ENCODE data around the gene LUZP2.
A peak's percentile ranks its signal among the peaks of the same experiment; 100 is the strongest.

The LUZP2 gene

GRCh38 chr11:24949406-24949805 lies 452.6 kb downstream of the LUZP2 start:
- no peak for ATAC-seq
- TF ChIP-seq CREB5 (CRISPR knock-in tag; IDR thresholded peaks at IDR 0.05; ENCODE audit: low read depth) (no peak), ZFP3 (CRISPR knock-in tag; IDR thresholded peaks at IDR 0.05) (no peak), GLIS3 (CRISPR knock-in tag; IDR thresholded peaks at IDR 0.05) (no peak), TOX (CRISPR knock-in tag; IDR thresholded peaks at IDR 0.05; ENCODE audit: borderline replicate concordance) (no peak), PPARA (CRISPR knock-in tag; IDR thresholded peaks at IDR 0.05; ENCODE audit: borderline replicate concordance) (no peak), ARNTL (CRISPR knock-in tag; IDR thresholded peaks at IDR 0.05; ENCODE audit: borderline replicate concordance, low read depth) (no peak), OSR1 (CRISPR knock-in tag; IDR thresholded peaks at IDR 0.05) (no peak), CSDC2 (CRISPR knock-in tag; IDR thresholded peaks at IDR 0.05) (no peak), ZFP30 (CRISPR knock-in tag; IDR thresholded peaks at IDR 0.05) (no peak)
- TF ChIP-seq, protein P1, sequence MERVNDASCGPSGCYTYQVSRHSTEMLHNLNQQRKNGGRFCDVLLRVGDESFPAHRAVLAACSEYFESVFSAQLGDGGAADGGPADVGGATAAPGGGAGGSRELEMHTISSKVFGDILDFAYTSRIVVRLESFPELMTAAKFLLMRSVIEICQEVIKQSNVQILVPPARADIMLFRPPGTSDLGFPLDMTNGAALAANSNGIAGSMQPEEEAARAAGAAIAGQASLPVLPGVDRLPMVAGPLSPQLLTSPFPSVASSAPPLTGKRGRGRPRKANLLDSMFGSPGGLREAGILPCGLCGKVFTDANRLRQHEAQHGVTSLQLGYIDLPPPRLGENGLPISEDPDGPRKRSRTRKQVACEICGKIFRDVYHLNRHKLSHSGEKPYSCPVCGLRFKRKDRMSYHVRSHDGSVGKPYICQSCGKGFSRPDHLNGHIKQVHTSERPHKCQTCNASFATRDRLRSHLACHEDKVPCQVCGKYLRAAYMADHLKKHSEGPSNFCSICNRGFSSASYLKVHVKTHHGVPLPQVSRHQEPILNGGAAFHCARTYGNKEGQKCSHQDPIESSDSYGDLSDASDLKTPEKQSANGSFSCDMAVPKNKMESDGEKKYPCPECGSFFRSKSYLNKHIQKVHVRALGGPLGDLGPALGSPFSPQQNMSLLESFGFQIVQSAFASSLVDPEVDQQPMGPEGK (CRISPR knock-in tag; IDR thresholded peaks at IDR 0.05; ENCODE audit: borderline replicate concordance): no peak

DNA sequence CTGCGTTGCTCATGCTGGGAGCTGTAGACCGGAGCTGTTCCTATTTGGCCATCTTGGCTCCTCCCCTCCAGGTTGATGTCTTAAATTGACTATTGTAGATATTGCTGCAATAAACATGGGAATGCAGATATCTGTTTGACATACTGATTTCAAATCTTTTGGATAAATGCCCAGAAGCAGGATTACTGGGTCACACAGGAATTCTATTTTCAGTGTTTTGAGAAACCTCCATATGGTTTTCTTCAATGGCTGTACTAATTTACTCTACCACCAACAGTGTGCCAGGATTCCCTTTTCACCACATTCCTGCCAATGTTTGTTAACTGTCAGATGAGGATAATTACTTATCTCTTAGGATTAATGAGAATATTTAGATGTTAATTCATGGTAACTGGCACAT lies 467.0 kb downstream of the LUZP2 start:
- ATAC-seq: no peak
- TF ChIP-seq ZC3H10 (CRISPR knock-in tag; IDR thresholded peaks at IDR 0.05): no peak
- TF ChIP-seq ESRRG (CRISPR knock-in tag; IDR thresholded peaks at IDR 0.05): no peak
- no peak for TF ChIP-seq ZFP3 (CRISPR knock-in tag; IDR thresholded peaks at IDR 0.05)
- peak; percentile 60; the same call in 1 of the 2 replicates for TF ChIP-seq CREB5 (CRISPR knock-in tag; IDR thresholded peaks at IDR 0.05; ENCODE audit: low read depth)
- TF ChIP-seq ZFP30 (CRISPR knock-in tag; IDR thresholded peaks at IDR 0.05): no peak
- no peak for TF ChIP-seq ZNF70 (CRISPR knock-in tag; IDR thresholded peaks at IDR 0.05)
- TF ChIP-seq OSR1 (CRISPR knock-in tag; IDR thresholded peaks at IDR 0.05): no peak
- no peak for TF ChIP-seq ARNTL (CRISPR knock-in tag; IDR thresholded peaks at IDR 0.05; ENCODE audit: borderline replicate concordance, low read depth)
- no peak for TF ChIP-seq PPARA (CRISPR knock-in tag; IDR thresholded peaks at IDR 0.05; ENCODE audit: borderline replicate concordance)
- TF ChIP-seq POU6F1 (CRISPR knock-in tag; IDR thresholded peaks at IDR 0.05; ENCODE audit: borderline replicate concordance, low read depth): no peak
- no peak for TF ChIP-seq BACH2 (CRISPR knock-in tag; IDR thresholded peaks at IDR 0.05; ENCODE audit: borderline replicate concordance)
- peak; percentile 37; the same call in 1 of the 2 replicates for TF ChIP-seq TCF4 (CRISPR knock-in tag; IDR thresholded peaks at IDR 0.05; ENCODE audit: borderline replicate concordance)
- TF ChIP-seq, protein P2, sequence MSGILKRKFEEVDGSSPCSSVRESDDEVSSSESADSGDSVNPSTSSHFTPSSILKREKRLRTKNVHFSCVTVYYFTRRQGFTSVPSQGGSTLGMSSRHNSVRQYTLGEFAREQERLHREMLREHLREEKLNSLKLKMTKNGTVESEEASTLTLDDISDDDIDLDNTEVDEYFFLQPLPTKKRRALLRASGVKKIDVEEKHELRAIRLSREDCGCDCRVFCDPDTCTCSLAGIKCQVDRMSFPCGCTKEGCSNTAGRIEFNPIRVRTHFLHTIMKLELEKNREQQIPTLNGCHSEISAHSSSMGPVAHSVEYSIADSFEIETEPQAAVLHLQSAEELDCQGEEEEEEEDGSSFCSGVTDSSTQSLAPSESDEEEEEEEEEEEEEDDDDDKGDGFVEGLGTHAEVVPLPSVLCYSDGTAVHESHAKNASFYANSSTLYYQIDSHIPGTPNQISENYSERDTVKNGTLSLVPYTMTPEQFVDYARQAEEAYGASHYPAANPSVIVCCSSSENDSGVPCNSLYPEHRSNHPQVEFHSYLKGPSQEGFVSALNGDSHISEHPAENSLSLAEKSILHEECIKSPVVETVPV (CRISPR knock-in tag; IDR thresholded peaks at IDR 0.05): no peak
- TF ChIP-seq ISL1 (CRISPR knock-in tag; IDR thresholded peaks at IDR 0.05): peak; percentile 93
- no peak for TF ChIP-seq GLIS3 (CRISPR knock-in tag; IDR thresholded peaks at IDR 0.05)
- TF ChIP-seq TOX (CRISPR knock-in tag; IDR thresholded peaks at IDR 0.05; ENCODE audit: borderline replicate concordance): no peak
- TF ChIP-seq TSHZ2 (CRISPR knock-in tag; IDR thresholded peaks at IDR 0.05): no peak
- TF ChIP-seq RARB (CRISPR knock-in tag; IDR thresholded peaks at IDR 0.05): no peak
- no peak for TF ChIP-seq SNAI2 (CRISPR knock-in tag; IDR thresholded peaks at IDR 0.05)
- TF ChIP-seq, protein P1 (CRISPR knock-in tag; IDR thresholded peaks at IDR 0.05; ENCODE audit: borderline replicate concordance): 0 out of 2 replicates have a peak, but pooled peaks have one; percentile 53
